Brain microvascular endothelial cell (primary cell): ENCODE results near the gene GNB5.

Experiments used
- DNase-seq: peaks from one replicate; pipeline ENCODE4 v3.0.0-alpha.2; 2020
- H3K27ac ChIP-seq: fragments of 250-450 bp; sonication (Bioruptor Pico); 2 replicates; pipeline ENCODE4 v1.5.1; 2020; ENCODE audit warnings: mild to moderate bottlenecking, moderate library complexity
- H3K27me3 ChIP-seq: fragments of 250-450 bp; sonication (Bioruptor Pico); replicated peaks from 2 replicates; pipeline ENCODE4 v1.5.1; 2020; ENCODE audit warnings: mild to moderate bottlenecking
- H3K36me3 ChIP-seq: fragments of 250-450 bp; sonication (Bioruptor Pico); replicated peaks from 2 replicates; pipeline ENCODE4 v1.5.1; 2020; ENCODE audit warnings: mild to moderate bottlenecking
- H3K4me3 ChIP-seq: 2 replicates; pipeline ENCODE4 v1.5.1; 2011; ENCODE audit warnings: low read depth, mild to moderate bottlenecking, control low read depth, low read length, moderate library complexity
- in situ Hi-C: cut with HindIII; loops from 2 replicates; pipeline ENCODE4 v1.10.0; 2017; ENCODE audit warnings: low sequenced_read_pairs, low pct_ligation_motif_present
- TF ChIP-seq, protein P1 (sequence below): IDR thresholded peaks from 2 replicates; pipeline ENCODE4 v1.5.1; 2011; ENCODE audit warnings: low read depth, mild to moderate bottlenecking, moderate library complexity, low read length, control low read depth, inconsistent platforms; ENCODE audit errors: missing control alignments

Gene GNB5

DNA sequence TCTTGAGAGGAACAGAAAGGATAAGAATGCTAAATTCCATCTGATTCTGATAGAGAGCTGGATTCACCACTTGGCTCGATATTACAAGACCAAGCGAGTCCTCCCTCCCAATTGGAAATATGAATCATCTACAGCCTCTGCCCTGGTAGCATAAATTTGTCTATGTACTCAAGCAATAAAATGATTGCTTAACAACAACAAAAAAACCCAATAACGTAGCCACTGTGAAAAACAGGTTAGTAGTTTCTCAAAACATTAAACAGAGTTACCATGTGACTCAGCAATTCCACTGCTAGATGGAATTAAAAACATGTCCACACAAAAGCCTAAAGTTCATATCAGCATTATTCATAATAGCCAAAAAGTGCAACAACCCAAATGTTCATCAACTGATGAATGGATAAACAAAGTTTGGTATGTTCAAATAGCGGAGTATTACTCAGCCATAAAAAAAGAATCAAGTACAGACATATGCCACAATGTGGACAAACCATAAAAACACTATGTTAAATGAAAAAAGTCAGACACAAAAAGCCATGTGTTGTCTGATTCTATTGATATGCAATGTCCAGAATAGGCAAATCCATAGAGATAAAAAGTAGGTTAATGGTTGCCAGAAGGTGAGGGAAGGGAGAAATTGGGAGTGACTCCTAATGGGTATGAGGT lies 95.5 kb downstream of the GNB5 start:
- TF ChIP-seq, protein P1, sequence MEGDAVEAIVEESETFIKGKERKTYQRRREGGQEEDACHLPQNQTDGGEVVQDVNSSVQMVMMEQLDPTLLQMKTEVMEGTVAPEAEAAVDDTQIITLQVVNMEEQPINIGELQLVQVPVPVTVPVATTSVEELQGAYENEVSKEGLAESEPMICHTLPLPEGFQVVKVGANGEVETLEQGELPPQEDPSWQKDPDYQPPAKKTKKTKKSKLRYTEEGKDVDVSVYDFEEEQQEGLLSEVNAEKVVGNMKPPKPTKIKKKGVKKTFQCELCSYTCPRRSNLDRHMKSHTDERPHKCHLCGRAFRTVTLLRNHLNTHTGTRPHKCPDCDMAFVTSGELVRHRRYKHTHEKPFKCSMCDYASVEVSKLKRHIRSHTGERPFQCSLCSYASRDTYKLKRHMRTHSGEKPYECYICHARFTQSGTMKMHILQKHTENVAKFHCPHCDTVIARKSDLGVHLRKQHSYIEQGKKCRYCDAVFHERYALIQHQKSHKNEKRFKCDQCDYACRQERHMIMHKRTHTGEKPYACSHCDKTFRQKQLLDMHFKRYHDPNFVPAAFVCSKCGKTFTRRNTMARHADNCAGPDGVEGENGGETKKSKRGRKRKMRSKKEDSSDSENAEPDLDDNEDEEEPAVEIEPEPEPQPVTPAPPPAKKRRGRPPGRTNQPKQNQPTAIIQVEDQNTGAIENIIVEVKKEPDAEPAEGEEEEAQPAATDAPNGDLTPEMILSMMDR: no peak
- DNase-seq: peak; percentile 81
- Histone ChIP-seq H3K27me3 (no peaks in the 10 kb centered on the region), H3K27ac (peak overlapping the region; percentile 86), H3K36me3 (no peaks in the 10 kb centered on the region), H3K4me3 (no peak overlapping the region)
- in situ Hi-C loops: no loop called here

DNA sequence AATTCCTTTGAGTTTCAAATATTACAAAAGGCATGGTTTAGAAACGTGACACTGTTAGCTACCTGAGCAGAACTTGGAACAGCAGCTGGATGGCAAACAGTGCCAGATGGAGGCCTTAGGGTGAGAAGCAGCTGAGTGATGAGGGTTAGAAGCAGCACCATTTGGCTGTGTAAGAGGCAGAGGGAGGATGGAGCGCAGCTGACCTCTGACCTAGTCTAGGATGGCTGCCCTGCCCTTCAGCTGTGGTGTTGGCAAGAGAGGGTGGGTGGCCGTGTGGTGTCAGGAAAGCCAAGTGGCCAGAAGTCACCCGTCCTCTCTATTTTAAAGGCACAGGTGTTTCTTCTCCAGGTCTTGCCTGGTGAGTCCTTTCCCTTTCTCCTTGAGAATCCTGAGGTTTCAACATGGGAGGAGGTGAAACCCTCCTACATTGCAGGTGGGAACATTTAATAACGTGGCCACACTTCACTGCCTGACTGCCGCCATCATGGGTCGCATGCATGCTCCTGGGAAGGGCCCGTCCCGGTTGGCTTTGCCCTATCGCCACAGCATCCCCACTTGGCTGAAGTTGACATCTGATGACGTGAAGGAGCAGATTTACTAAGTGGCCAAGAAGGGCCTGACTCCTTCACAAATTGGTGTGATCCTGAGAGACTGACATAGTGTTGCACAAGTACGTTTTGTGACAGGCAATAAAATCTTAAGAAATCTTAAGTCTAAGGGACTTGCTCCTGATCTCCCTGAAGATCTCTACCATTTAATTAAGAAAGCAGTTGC lies 96.2 kb downstream of the GNB5 start:
- no peak overlapping the region for H3K4me3 ChIP-seq
- in situ Hi-C loops: no loop called here
- TF ChIP-seq, protein P1: no peak
- H3K36me3 ChIP-seq: no peaks in the 10 kb centered on the region
- H3K27ac ChIP-seq: peak overlapping the region; percentile 86
- DNase-seq: no peak
- no peaks in the 10 kb centered on the region for H3K27me3 ChIP-seq

DNA sequence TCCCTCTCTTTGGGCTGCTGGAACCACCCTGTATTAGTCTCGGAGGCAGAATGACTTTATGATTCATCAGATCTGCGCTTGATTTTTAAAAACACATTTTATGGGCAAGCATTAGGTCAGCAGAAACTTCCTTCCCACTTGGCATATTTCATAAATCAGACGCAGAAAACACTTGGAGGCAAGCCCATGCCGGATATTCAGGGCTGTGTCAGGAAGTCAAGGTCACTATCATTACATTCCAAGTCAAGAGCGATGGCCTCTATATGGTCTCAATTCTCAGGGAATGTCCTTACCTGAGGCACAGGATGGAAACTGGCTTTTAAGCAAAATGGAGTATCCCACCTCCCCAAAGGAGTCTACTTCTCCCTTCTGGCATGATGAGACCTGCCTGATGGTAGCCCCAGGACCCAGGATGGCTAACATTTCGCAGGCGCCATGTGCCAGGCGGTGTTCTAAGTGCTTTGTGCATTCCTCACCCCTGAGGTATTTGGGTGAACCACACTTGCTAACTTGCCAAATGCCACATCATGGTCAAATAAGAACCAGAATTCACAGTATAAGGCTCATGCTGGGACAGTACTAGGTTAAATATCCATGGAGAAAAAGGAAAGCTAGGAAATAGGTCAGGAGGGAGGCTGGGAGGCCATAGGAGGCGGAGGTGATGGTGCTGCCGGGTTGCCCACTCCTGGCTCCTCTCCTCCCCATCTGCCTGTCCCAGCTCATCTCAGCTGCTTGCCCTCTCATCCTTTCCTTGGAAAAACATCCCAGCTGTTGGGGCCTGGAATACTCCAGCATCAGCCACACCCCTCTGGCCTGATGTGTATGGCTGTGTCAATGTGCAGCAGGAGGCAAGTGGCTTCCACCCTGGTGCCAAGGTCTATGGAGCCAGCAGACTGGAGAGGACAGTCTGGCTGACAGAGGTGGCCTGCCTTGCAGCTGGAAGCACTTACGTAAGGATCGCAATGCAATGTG lies 97.4 kb downstream of the GNB5 start:
- H3K4me3 ChIP-seq: no peak overlapping the region
- no peaks in the 10 kb centered on the region for H3K27me3 ChIP-seq
- no peaks in the 10 kb centered on the region for H3K36me3 ChIP-seq
- TF ChIP-seq, protein P1: no peak
- H3K27ac ChIP-seq: peak overlapping the region; percentile 86
- peak; percentile 75 for DNase-seq
- in situ Hi-C loops: no loop called here

DNA sequence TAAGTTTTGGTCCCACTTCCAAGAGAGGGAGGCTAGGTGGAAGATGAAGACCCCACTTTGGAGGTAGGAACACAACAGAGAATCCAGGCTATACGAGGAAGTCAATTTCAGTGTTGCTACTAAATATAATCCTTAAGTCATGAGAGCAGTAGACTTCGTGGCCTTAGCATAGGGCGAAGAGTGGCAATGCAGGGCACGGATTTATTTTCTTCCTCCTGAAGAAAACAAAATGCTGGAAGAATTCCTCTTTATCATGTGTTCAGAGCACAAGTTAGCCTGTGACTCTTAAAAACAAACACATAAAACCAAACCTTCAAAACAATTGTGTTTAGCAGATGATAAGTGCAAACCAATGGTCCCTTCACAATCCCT lies 98.0 kb downstream of the GNB5 start:
- H3K36me3 ChIP-seq: no peaks in the 10 kb centered on the region
- no peak overlapping the region for H3K4me3 ChIP-seq
- DNase-seq: no peak
- TF ChIP-seq, protein P1: no peak
- H3K27ac ChIP-seq: peak overlapping the region; percentile 86
- in situ Hi-C loops: no loop called here
- no peaks in the 10 kb centered on the region for H3K27me3 ChIP-seq

DNA sequence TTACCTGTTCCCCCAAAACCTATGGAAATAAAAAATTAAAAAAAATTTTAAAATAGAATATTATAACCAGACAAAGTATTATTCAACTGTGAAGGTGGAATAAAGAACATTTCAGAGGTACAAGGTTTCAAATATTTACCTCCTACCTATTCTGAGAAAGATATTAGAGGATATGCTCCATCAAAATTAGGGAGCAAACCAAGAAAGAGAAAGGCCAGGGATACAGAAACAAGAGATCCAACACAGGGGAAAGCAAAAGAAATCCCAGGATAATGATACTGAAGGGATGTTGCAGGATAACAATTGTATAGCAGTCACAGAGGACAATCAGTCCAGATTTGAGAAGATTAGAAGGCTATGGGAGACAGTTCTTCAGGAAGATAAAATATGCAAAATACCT lies 101.0 kb downstream of the GNB5 start:
- no peak for DNase-seq
- H3K4me3 ChIP-seq: no peak overlapping the region
- TF ChIP-seq, protein P1: no peak
- H3K27me3 ChIP-seq: no peaks in the 10 kb centered on the region
- H3K36me3 ChIP-seq: no peaks in the 10 kb centered on the region
- in situ Hi-C loops: no loop called here
- H3K27ac ChIP-seq: no peak overlapping the region
